HepG2 (cell line): ENCODE results near the gene CEP162. TPM values are rescaled to one million over a fixed set of nuclear protein-coding genes. Genes with fewer than 3 reads are reported as not detected.

Source experiments
- AHR ChIP-seq: IDR thresholded peaks from 2 replicates; pipeline ENCODE4 v1.6.1; 2018; ENCODE audit warnings: missing genetic modification reagents, missing compliant biosample characterization
- CBX2 ChIP-seq, 2 experiments: fragments of 200-600 bp in 1 of 2; sonication (generic); formaldehyde crosslinking in 1 of 2; IDR thresholded peaks; 2 replicates each; pipeline versions ENCODE4 v1.7.0 to v1.8.1; 2018 to 2022; ENCODE audit warnings: low read depth in 2 of 2, low read length in 1 of 2, mild to moderate bottlenecking in 1 of 2, missing genetic modification reagents in 1 of 2
- DPF2 ChIP-seq: sonication (generic); formaldehyde crosslinking; IDR thresholded peaks from 2 replicates; pipeline ENCODE4 v1.4.0; 2020; ENCODE audit warnings: mild to moderate bottlenecking, low read depth, missing genetic modification reagents, borderline replicate concordance
- FOXK1 ChIP-seq: sonication (generic); formaldehyde crosslinking; IDR thresholded peaks from 2 replicates; pipeline ENCODE4 v1.4.0; 2020; ENCODE audit warnings: low read depth, missing genetic modification reagents, borderline replicate concordance
- HNF4G ChIP-seq, 2 experiments: sonication (generic) in 1 of 2; formaldehyde crosslinking in 1 of 2; IDR thresholded peaks; 2 replicates each; pipeline versions ENCODE4 v1.4.0 to v1.6.1; 2011 to 2020; ENCODE audit warnings: borderline replicate concordance in 2 of 2, low read depth in 2 of 2, mild to moderate bottlenecking in 2 of 2, low read length in 1 of 2, missing genetic modification reagents in 1 of 2, moderate library complexity in 1 of 2
- HNRNPLL ChIP-seq: fragments of 200-400 bp; formaldehyde crosslinking; IDR thresholded peaks from 2 replicates; pipeline ENCODE4 v1.6.1; 2017; ENCODE audit warnings: mild to moderate bottlenecking, low read depth, low read length; ENCODE audit not compliant: poor library complexity, severe bottlenecking
- NR0B2 ChIP-seq: sonication (generic); formaldehyde crosslinking; IDR thresholded peaks from 2 replicates; pipeline ENCODE4 v1.4.0; 2020; ENCODE audit warnings: mild to moderate bottlenecking, missing genetic modification reagents
- NR2F6 ChIP-seq, 2 experiments: IDR thresholded peaks; 2 replicates each; pipeline ENCODE4 v1.6.1; 2016; ENCODE audit warnings: antibody characterized with exemption in 1 of 2, mild to moderate bottlenecking in 1 of 2
- PHF20 ChIP-seq: sonication (generic); formaldehyde crosslinking; IDR thresholded peaks from 2 replicates; pipeline ENCODE4 v1.5.0; 2020; ENCODE audit warnings: mild to moderate bottlenecking, missing genetic modification reagents
- POGK ChIP-seq: sonication (generic); formaldehyde crosslinking; conservative IDR thresholded peaks from 2 replicates; pipeline ENCODE4 v1.8.0; 2022; ENCODE audit warnings: mild to moderate bottlenecking, moderate library complexity, missing genetic modification reagents
- STAG1 ChIP-seq: sonication (generic); formaldehyde crosslinking; IDR thresholded peaks from 2 replicates; pipeline ENCODE4 v1.4.0; 2020; ENCODE audit warnings: missing genetic modification reagents
- TFAP4 ChIP-seq: sonication (generic); IDR thresholded peaks from 2 replicates; pipeline ENCODE4 v1.6.1; 2016; ENCODE audit warnings: low read depth, borderline replicate concordance
- TFDP2 ChIP-seq: sonication (generic); formaldehyde crosslinking; IDR thresholded peaks from 2 replicates; pipeline ENCODE4 v1.4.0; 2020; ENCODE audit warnings: missing genetic modification reagents
- TRIM24 ChIP-seq: sonication (generic); formaldehyde crosslinking; IDR thresholded peaks from 2 replicates; pipeline ENCODE4 v1.8.0; 2022; ENCODE audit warnings: mild to moderate bottlenecking, missing genetic modification reagents
- UBTF ChIP-seq: sonication (generic); formaldehyde crosslinking; IDR thresholded peaks from 2 replicates; pipeline ENCODE4 v1.4.0; 2020; ENCODE audit warnings: mild to moderate bottlenecking, missing genetic modification reagents
- ZC3H13 ChIP-seq: sonication (generic); formaldehyde crosslinking; IDR thresholded peaks from 2 replicates; pipeline ENCODE4 v1.8.1; 2023; ENCODE audit warnings: mild to moderate bottlenecking, missing genetic modification reagents, moderate library complexity
- ZNF10 ChIP-seq: sonication (generic); formaldehyde crosslinking; IDR thresholded peaks from 2 replicates; pipeline ENCODE4 v1.4.0; 2020; ENCODE audit warnings: mild to moderate bottlenecking, low read depth, missing genetic modification reagents, borderline replicate concordance
- ZNF143 ChIP-seq: sonication (generic); formaldehyde crosslinking; IDR thresholded peaks from 2 replicates; pipeline ENCODE4 v1.4.0; 2020; ENCODE audit warnings: missing genetic modification reagents
- ZNF616 ChIP-seq: sonication (generic); formaldehyde crosslinking; IDR thresholded peaks from 2 replicates; pipeline ENCODE4 v1.5.0; 2020; ENCODE audit warnings: low read depth, mild to moderate bottlenecking, missing genetic modification reagents
- ZNF746 ChIP-seq: sonication (generic); formaldehyde crosslinking; IDR thresholded peaks from 2 replicates; pipeline ENCODE4 v1.8.0; 2022; ENCODE audit warnings: mild to moderate bottlenecking, missing genetic modification reagents
- ZNF816 ChIP-seq: sonication (generic); formaldehyde crosslinking; IDR thresholded peaks from 2 replicates; pipeline ENCODE4 v1.8.0; 2022; ENCODE audit warnings: missing genetic modification reagents, mild to moderate bottlenecking, borderline replicate concordance
- polyA plus RNA-seq, 8 experiments: library from polyadenylated mRNA; depleted of rRNA in 3 of 8; stranded (reverse) in 7 of 8; unstranded in 1 of 8; fragments of >200 nt; fragmentation: Illumina TruSeq in 4 of 8; extraction: Trizol in 4 of 8; gene quantifications; 2 replicates each; pipeline versions ENCODE4 v1.2.1 to v1.2.3, GENCODE V29; 2011 to 2016; ENCODE audit warnings: low read depth in 4 of 8, missing spikeins in 1 of 8, mixed read lengths in 1 of 8; ENCODE audit not compliant: insufficient read depth in 1 of 8
- total RNA-seq, 5 experiments: library from RNA; depleted of rRNA; stranded (reverse); fragments of >200 nt; fragmentation: Illumina TruSeq; extraction: Trizol; gene quantifications; 2 replicates each; pipeline ENCODE4 v1.2.3, GENCODE V29; 2016; ENCODE audit warnings: low read depth in 1 of 5

The CEP162 gene
- total and polyA plus RNA-seq, 2 of the 13 experiments (the other 11 are each of a cell fraction or from before 2014, with no cell fraction given): 0.50 to 7.9 TPM

- TF ChIP-seq ZNF746 (CRISPR knock-in tag) (peak; percentile 59), HNF4G (IDR thresholded peaks at IDR 0.05; ENCODE audit: borderline replicate concordance, low read depth, low read length) (no peak), HNF4G (CRISPR knock-in tag; IDR thresholded peaks at IDR 0.05; ENCODE audit: borderline replicate concordance, low read depth) (no peak), HNRNPLL (peak; percentile 26), NR0B2 (no peak), ZNF143 (CRISPR knock-in tag) (peak; percentile 96), ZC3H13 (CRISPR knock-in tag) (0 out of 2 replicates have a peak, but pooled peaks have one; percentile 57), STAG1 (CRISPR knock-in tag) (peak; percentile 27; the same call in 1 of the 2 replicates), UBTF (CRISPR knock-in tag) (no peak), TRIM24 (CRISPR knock-in tag) (no peak), DPF2 (CRISPR knock-in tag) (no peak), TFDP2 (CRISPR knock-in tag) (peak; percentile 82), NR2F6 (IDR thresholded peaks at IDR 0.05) (no peak), NR2F6 (CRISPR knock-in tag; IDR thresholded peaks at IDR 0.05) (0 out of 2 replicates have a peak, but pooled peaks have one; percentile 18), CBX2 (IDR thresholded peaks at IDR 0.05; ENCODE audit: low read depth, low read length) (no peak), CBX2 (CRISPR knock-in tag; IDR thresholded peaks at IDR 0.05; ENCODE audit: low read depth) (no peak), PHF20 (peak; percentile 96), POGK (peak; percentile 78; the same call in 1 of the 2 replicates), AHR (CRISPR knock-in tag) (no peak), FOXK1 (CRISPR knock-in tag) (peak; percentile 18; the same call in 1 of the 2 replicates), ZNF816 (CRISPR knock-in tag) (no peak), ZNF616 (CRISPR knock-in tag) (no peak), ZNF10 (CRISPR knock-in tag) (no peak), TFAP4 (peak; percentile 83)
Observed at GRCh38 chr6:84227434-84228197, at the start of gene CEP162 (continued).
